Liver (tissue), 9 donors: Measurements from ENCODE around the gene ZBED2. TPM values are rescaled to one million over a fixed set of nuclear protein-coding genes. Genes with fewer than 3 reads are reported as not detected.

Experiments
- DNase-seq: peaks from one replicate; pipeline ENCODE4 v3.0.0-alpha.2; 2017; ENCODE audit warnings: low spot score
- H3K27ac ChIP-seq, 2 donors: one replicate each; pipeline ENCODE4 v1.7.0; 2013; ENCODE audit warnings: inconsistent platforms in 2 of 2, low read length in 2 of 2, control low read depth in 1 of 2, low read depth in 1 of 2, mild to moderate bottlenecking in 1 of 2
- H3K27me3 ChIP-seq, 4 donors: one replicate each; pipeline versions ENCODE4 v1.6.1 to v1.7.0; 2013; ENCODE audit warnings: low read length in 3 of 4, inconsistent platforms in 1 of 4, mild to moderate bottlenecking in 1 of 4, moderate library complexity in 1 of 4; ENCODE audit not compliant: control insufficient read depth in 4 of 4, insufficient read depth in 4 of 4
- H3K36me3 ChIP-seq, 4 donors: one replicate each; pipeline versions ENCODE4 v1.6.1 to v1.7.0; 2013; ENCODE audit warnings: low read length in 3 of 4, mild to moderate bottlenecking in 3 of 4, low read depth in 1 of 4, moderate library complexity in 1 of 4; ENCODE audit not compliant: control insufficient read depth in 4 of 4, insufficient read depth in 3 of 4
- H3K4me1 ChIP-seq, 4 donors: one replicate each; pipeline versions ENCODE4 v1.6.1 to v1.7.0; 2013; ENCODE audit warnings: low read length in 3 of 4, mild to moderate bottlenecking in 3 of 4, moderate library complexity in 1 of 4; ENCODE audit not compliant: control insufficient read depth in 4 of 4, insufficient read depth in 4 of 4
- H3K4me3 ChIP-seq, 3 donors: one replicate each; pipeline versions ENCODE4 v1.6.1 to v1.7.0; 2013; ENCODE audit warnings: low read length in 3 of 3, control low read depth in 1 of 3, low read depth in 1 of 3, mild to moderate bottlenecking in 1 of 3
- H3K9ac ChIP-seq, 2 donors: one replicate each; pipeline ENCODE4 v1.7.0; 2013; ENCODE audit warnings: low read length in 2 of 2, mild to moderate bottlenecking in 2 of 2, moderate library complexity in 2 of 2, control low read depth in 1 of 2, low read depth in 1 of 2
- H3K9me3 ChIP-seq, 4 donors: one replicate each; pipeline versions ENCODE4 v1.6.1 to v1.7.0; 2013; ENCODE audit warnings: low read length in 3 of 4; ENCODE audit not compliant: control insufficient read depth in 4 of 4
- EGR1 ChIP-seq, 2 donors: IDR thresholded peaks; 2 replicates each; pipeline ENCODE4 v1.6.1; 2016 to 2018; ENCODE audit warnings: antibody characterized with exemption in 2 of 2, low read depth in 2 of 2
- FOXA1 ChIP-seq: IDR thresholded peaks from 2 replicates; pipeline ENCODE4 v1.6.1; 2016; ENCODE audit warnings: antibody characterized with exemption
- FOXA2 ChIP-seq: IDR thresholded peaks from 2 replicates; pipeline ENCODE4 v1.6.1; 2016; ENCODE audit warnings: antibody characterized with exemption
- GABPA ChIP-seq, 2 donors: IDR thresholded peaks in 1 of 2; conservative IDR thresholded peaks in 1 of 2; 2 replicates each; pipeline ENCODE4 v1.6.1; 2016; ENCODE audit warnings: antibody characterized with exemption in 2 of 2, mild to moderate bottlenecking in 1 of 2, moderate library complexity in 1 of 2
- HNF4A ChIP-seq, 2 donors: conservative IDR thresholded peaks; 2 replicates each; pipeline ENCODE4 v1.6.1; 2016; ENCODE audit warnings: antibody characterized with exemption in 2 of 2, mild to moderate bottlenecking in 2 of 2
- HNF4G ChIP-seq: IDR thresholded peaks from 2 replicates; pipeline ENCODE4 v1.6.1; 2016; ENCODE audit warnings: antibody characterized with exemption
- JUND ChIP-seq, 2 donors: IDR thresholded peaks; 2 replicates each; pipeline ENCODE4 v1.6.1; 2016; ENCODE audit warnings: antibody characterized with exemption in 2 of 2
- NR2F2 ChIP-seq: IDR thresholded peaks from 2 replicates; pipeline ENCODE4 v1.6.1; 2016; ENCODE audit warnings: antibody characterized with exemption
- RAD21 ChIP-seq, 2 donors: IDR thresholded peaks; 2 replicates each; pipeline ENCODE4 v1.6.1; 2016; ENCODE audit warnings: antibody characterized with exemption in 2 of 2, mild to moderate bottlenecking in 2 of 2
- RXRA ChIP-seq, 2 donors: IDR thresholded peaks; 2 replicates each; pipeline ENCODE4 v1.6.1; 2017 to 2018; ENCODE audit warnings: antibody characterized with exemption in 2 of 2, mild to moderate bottlenecking in 1 of 2
- YY1 ChIP-seq: IDR thresholded peaks from 2 replicates; pipeline ENCODE4 v1.6.1; 2016; ENCODE audit warnings: antibody characterized with exemption, mild to moderate bottlenecking
- WGBS: extraction: QIAGEN DNeasy Blood & Tissue Kit; methylation state at CpG from one replicate; pipeline ENCODE4 v1.1.7; 2013; 5-methylcytosine and 5-hydroxymethylcytosine counted together
- polyA plus RNA-seq, 2 donors: library from polyadenylated mRNA; stranded (reverse) in 1 of 2; unstranded in 1 of 2; fragments of 200-250 nt in 1 of 2; fragments of >200 nt in 1 of 2; fragmentation: Nextera tagmentation in 1 of 2; extraction: Ambion mirVana in 1 of 2; gene quantifications; one replicate each; pipeline versions ENCODE4 v1.2.1 to v1.2.3, GENCODE V29; 2013 to 2015
- total RNA-seq, 2 donors: library from RNA; depleted of rRNA; stranded (reverse); fragments of >200 nt; gene quantifications; one replicate each; pipeline ENCODE4 v1.2.3, GENCODE V29; 2014
- TF ChIP-seq, protein P1 (sequence below): fragments of 150-350 bp; IDR thresholded peaks from 2 replicates; pipeline ENCODE4 v1.5.1; 2017; ENCODE audit warnings: improper control_type of control experiment, low read depth, low read length; ENCODE audit not compliant: missing input control
- TF ChIP-seq, protein P2 (sequence below): IDR thresholded peaks from 2 replicates; pipeline ENCODE4 v1.6.1; 2016; ENCODE audit warnings: antibody characterized with exemption
- TF ChIP-seq, protein P3 (sequence below): IDR thresholded peaks from 2 replicates; pipeline ENCODE4 v1.6.1; 2016; ENCODE audit warnings: antibody characterized with exemption
- TF ChIP-seq, protein P4 (sequence below): IDR thresholded peaks from 2 replicates; pipeline ENCODE4 v1.6.1; 2016; ENCODE audit warnings: antibody characterized with exemption
- TF ChIP-seq, protein P5 (sequence below): IDR thresholded peaks from 2 replicates; pipeline ENCODE4 v1.6.1; 2016; ENCODE audit warnings: antibody characterized with exemption, mild to moderate bottlenecking
- donor health status: healthy.
- donor health status: healthy.
- donor health status: healthy.
- donor health status: healthy.
- donor health status: healthy.

The ZBED2 gene
- total and polyA plus RNA-seq, 4 donors, result not detected

DNA sequence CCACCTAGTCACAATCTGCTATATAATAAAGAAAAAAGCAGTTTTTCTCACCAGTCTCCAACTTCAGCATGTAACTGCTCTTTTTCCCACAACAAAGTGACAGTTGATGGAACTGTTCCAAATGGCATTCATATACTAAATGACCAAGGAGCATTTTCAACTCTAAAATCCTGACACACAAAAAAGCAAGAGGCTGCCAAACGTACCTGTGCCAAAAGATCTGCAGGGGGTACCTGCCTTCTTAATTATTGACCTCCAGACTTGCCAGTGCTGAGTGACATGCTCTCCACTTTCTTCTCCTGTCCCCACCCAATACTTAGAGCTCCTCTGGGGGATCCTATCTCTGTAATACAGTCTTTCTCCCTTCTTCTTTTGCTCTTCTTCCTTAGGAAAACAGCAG, 18.0 kb downstream of the ZBED2 start (continued):
- TF ChIP-seq, protein P1, sequence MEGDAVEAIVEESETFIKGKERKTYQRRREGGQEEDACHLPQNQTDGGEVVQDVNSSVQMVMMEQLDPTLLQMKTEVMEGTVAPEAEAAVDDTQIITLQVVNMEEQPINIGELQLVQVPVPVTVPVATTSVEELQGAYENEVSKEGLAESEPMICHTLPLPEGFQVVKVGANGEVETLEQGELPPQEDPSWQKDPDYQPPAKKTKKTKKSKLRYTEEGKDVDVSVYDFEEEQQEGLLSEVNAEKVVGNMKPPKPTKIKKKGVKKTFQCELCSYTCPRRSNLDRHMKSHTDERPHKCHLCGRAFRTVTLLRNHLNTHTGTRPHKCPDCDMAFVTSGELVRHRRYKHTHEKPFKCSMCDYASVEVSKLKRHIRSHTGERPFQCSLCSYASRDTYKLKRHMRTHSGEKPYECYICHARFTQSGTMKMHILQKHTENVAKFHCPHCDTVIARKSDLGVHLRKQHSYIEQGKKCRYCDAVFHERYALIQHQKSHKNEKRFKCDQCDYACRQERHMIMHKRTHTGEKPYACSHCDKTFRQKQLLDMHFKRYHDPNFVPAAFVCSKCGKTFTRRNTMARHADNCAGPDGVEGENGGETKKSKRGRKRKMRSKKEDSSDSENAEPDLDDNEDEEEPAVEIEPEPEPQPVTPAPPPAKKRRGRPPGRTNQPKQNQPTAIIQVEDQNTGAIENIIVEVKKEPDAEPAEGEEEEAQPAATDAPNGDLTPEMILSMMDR, result no peak

DNA sequence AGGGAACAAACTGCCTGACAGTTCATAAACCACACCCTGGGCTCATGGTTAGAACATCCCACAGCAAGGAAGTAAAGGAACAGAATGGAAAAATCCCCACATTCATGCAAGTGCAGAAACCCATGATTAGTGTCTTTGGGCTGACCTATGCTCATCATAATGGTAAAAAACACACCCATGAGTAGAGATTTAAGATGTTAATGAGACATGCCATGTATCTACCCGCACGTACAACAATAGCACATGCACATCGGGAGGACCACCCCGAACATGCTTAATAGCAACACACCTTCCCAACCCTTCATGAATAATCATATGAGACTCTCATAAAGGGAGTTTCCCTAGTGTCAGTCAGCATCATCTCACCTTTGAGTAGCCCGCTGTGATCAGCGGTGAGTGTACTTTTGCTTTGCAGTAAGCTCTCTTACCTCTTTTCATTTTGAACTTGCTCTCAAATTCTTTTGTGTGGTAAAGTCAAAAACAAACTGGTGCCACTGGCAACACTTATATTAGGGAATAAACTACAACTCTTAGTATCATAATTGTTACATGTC, 23.2 kb downstream of the ZBED2 start:
- H3K9me3 ChIP-seq, result no peaks in the 10 kb centered on the region
- no peak overlapping the region for H3K27ac ChIP-seq
- 92% methylated on average over 6 of the region's 6 CpGs for WGBS
- no peak overlapping the region for H3K9ac ChIP-seq
- no peaks in the 10 kb centered on the region for H3K4me1 ChIP-seq
- DNase-seq, result no peak
- H3K4me3 ChIP-seq, result no peak overlapping the region
- H3K27me3 ChIP-seq, result no peaks in the 10 kb centered on the region
- TF ChIP-seq HNF4A (conservative IDR thresholded peaks at IDR 0.05), result no peak
- TF ChIP-seq HNF4G, result no peak
- TF ChIP-seq GABPA (IDR thresholded peaks at IDR 0.05 in 1 of 2, conservative IDR thresholded peaks at IDR 0.05 in 1 of 2), result no peak
- TF ChIP-seq JUND (IDR thresholded peaks at IDR 0.05), result no peak
- TF ChIP-seq, protein P1, result no peak
- TF ChIP-seq, protein P2, sequence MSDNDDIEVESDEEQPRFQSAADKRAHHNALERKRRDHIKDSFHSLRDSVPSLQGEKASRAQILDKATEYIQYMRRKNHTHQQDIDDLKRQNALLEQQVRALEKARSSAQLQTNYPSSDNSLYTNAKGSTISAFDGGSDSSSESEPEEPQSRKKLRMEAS, result no peak
- TF ChIP-seq YY1, result no peak
- no peak for TF ChIP-seq FOXA1
- no peak for TF ChIP-seq FOXA2
- H3K36me3 ChIP-seq, result no peaks in the 10 kb centered on the region

DNA sequence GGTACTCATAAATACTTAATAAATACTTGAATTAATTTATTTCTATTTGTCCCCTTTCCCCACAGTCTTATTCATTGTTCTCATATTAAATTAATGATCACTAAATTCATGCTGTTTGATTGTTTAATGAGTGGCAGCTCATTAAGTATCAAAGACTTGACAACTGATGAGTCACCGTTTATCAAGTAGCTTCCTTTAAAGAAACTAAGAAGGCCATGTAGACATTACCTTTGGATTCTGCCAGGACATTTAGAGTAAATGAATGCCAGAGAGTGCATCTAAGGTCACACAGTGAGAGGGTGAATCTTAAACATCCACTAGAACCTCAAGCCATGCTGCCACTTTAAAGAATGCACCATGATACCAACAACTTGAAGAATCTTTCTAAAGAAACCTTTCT, 23.9 kb downstream of the ZBED2 start:
- DNase-seq, result no peak
- 63% methylated on average over 1 of the region's 1 CpG for WGBS
- no peak overlapping the region for H3K9ac ChIP-seq
- H3K27me3 ChIP-seq, result no peaks in the 10 kb centered on the region
- H3K4me1 ChIP-seq, result no peaks in the 10 kb centered on the region
- no peaks in the 10 kb centered on the region for H3K36me3 ChIP-seq
- no peaks in the 10 kb centered on the region for H3K9me3 ChIP-seq
- no peak overlapping the region for H3K4me3 ChIP-seq
- no peak overlapping the region for H3K27ac ChIP-seq
- TF ChIP-seq, protein P2, result no peak
- no peak for TF ChIP-seq FOXA1
- TF ChIP-seq RAD21 (IDR thresholded peaks at IDR 0.05), result no peak
- no peak for TF ChIP-seq HNF4G
- no peak for TF ChIP-seq GABPA (IDR thresholded peaks at IDR 0.05 in 1 of 2, conservative IDR thresholded peaks at IDR 0.05 in 1 of 2)
- TF ChIP-seq HNF4A (conservative IDR thresholded peaks at IDR 0.05), result no peak
- no peak for TF ChIP-seq FOXA2
- TF ChIP-seq NR2F2, result no peak
- TF ChIP-seq, protein P3, sequence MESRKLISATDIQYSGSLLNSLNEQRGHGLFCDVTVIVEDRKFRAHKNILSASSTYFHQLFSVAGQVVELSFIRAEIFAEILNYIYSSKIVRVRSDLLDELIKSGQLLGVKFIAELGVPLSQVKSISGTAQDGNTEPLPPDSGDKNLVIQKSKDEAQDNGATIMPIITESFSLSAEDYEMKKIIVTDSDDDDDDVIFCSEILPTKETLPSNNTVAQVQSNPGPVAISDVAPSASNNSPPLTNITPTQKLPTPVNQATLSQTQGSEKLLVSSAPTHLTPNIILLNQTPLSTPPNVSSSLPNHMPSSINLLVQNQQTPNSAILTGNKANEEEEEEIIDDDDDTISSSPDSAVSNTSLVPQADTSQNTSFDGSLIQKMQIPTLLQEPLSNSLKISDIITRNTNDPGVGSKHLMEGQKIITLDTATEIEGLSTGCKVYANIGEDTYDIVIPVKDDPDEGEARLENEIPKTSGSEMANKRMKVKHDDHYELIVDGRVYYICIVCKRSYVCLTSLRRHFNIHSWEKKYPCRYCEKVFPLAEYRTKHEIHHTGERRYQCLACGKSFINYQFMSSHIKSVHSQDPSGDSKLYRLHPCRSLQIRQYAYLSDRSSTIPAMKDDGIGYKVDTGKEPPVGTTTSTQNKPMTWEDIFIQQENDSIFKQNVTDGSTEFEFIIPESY, result no peak
- TF ChIP-seq, protein P4, sequence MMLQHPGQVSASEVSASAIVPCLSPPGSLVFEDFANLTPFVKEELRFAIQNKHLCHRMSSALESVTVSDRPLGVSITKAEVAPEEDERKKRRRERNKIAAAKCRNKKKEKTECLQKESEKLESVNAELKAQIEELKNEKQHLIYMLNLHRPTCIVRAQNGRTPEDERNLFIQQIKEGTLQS, result no peak
- TF ChIP-seq, protein P5, sequence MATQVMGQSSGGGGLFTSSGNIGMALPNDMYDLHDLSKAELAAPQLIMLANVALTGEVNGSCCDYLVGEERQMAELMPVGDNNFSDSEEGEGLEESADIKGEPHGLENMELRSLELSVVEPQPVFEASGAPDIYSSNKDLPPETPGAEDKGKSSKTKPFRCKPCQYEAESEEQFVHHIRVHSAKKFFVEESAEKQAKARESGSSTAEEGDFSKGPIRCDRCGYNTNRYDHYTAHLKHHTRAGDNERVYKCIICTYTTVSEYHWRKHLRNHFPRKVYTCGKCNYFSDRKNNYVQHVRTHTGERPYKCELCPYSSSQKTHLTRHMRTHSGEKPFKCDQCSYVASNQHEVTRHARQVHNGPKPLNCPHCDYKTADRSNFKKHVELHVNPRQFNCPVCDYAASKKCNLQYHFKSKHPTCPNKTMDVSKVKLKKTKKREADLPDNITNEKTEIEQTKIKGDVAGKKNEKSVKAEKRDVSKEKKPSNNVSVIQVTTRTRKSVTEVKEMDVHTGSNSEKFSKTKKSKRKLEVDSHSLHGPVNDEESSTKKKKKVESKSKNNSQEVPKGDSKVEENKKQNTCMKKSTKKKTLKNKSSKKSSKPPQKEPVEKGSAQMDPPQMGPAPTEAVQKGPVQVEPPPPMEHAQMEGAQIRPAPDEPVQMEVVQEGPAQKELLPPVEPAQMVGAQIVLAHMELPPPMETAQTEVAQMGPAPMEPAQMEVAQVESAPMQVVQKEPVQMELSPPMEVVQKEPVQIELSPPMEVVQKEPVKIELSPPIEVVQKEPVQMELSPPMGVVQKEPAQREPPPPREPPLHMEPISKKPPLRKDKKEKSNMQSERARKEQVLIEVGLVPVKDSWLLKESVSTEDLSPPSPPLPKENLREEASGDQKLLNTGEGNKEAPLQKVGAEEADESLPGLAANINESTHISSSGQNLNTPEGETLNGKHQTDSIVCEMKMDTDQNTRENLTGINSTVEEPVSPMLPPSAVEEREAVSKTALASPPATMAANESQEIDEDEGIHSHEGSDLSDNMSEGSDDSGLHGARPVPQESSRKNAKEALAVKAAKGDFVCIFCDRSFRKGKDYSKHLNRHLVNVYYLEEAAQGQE, result no peak
- no peak for TF ChIP-seq JUND (IDR thresholded peaks at IDR 0.05)
- TF ChIP-seq EGR1 (IDR thresholded peaks at IDR 0.05; ENCODE audit: low read depth in 2 of 2), result no peak
- no peak for TF ChIP-seq YY1
- TF ChIP-seq, protein P1, result no peak
- TF ChIP-seq RXRA (IDR thresholded peaks at IDR 0.05), result no peak
